Measurements from ENCODE around the gene BEX2.

- TF ChIP-seq, protein P1, sequence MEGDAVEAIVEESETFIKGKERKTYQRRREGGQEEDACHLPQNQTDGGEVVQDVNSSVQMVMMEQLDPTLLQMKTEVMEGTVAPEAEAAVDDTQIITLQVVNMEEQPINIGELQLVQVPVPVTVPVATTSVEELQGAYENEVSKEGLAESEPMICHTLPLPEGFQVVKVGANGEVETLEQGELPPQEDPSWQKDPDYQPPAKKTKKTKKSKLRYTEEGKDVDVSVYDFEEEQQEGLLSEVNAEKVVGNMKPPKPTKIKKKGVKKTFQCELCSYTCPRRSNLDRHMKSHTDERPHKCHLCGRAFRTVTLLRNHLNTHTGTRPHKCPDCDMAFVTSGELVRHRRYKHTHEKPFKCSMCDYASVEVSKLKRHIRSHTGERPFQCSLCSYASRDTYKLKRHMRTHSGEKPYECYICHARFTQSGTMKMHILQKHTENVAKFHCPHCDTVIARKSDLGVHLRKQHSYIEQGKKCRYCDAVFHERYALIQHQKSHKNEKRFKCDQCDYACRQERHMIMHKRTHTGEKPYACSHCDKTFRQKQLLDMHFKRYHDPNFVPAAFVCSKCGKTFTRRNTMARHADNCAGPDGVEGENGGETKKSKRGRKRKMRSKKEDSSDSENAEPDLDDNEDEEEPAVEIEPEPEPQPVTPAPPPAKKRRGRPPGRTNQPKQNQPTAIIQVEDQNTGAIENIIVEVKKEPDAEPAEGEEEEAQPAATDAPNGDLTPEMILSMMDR (IDR thresholded peaks at IDR 0.05): no peak
- TF ChIP-seq EP300 (IDR thresholded peaks at IDR 0.05) (no peak), POLR2A (IDR thresholded peaks at IDR 0.05) (no peak)
Observed at GRCh38 chrX:103293118-103293517, 17.7 kb downstream of the BEX2 start.
